ENCODE results near the gene FAM184A. TPM values are rescaled to one million over a fixed set of nuclear protein-coding genes. Genes with fewer than 3 reads are reported as not detected.

The FAM184A gene
- total and polyA plus RNA-seq, 2 of the 13 experiments (the other 11 are each of a cell fraction or from before 2014, with no cell fraction given) = 7.0 to 18.0 TPM

DNA sequence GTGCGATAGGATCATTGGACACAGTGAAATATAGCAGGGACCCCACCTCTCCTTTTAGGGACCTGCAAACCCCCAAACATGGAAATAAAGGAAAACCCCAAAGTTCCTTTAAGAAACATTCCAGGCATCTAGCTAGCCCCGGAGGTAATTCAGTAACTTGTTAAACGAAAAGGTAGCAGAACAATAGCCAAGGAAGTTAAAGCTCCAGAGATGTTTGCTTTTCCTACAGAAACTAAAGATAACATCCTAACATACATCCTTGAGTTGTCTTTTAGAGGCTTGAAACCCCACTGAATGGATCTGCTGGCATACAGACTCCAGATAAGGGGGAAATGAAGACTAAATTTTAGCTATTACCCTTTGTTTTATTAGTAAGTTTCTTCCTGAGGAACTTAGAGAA is 51.0 kb downstream of the FAM184A start:
- Histone ChIP-seq H3K4me1 (ENCODE audit: insufficient read depth, low read length) (no peaks in the 10 kb centered on the region), H3K9ac (ENCODE audit: insufficient read depth, low read depth, low read length) (no peak overlapping the region), H3K27me3 (ENCODE audit: control insufficient read depth in 1 of 2, insufficient read depth in 2 of 2, low read length in 2 of 2) (no peaks in the 10 kb centered on the region), H3K4me2 (ENCODE audit: low read depth, low read length) (no peak overlapping the region), H3K79me2 (ENCODE audit: insufficient read depth, low read length) (no peaks in the 10 kb centered on the region), H3K36me3 (replicated peaks in 1 of 2; ENCODE audit: control insufficient read depth in 1 of 2, insufficient read depth in 2 of 2, low read length in 2 of 2) (no peaks in the 10 kb centered on the region), H3K9me3 (ENCODE audit: low read length) (no peaks in the 10 kb centered on the region), H3K4me3 (replicated peaks in 1 of 3; ENCODE audit: insufficient read depth in 1 of 3, low read depth in 2 of 3, low read length in 3 of 3) (no peak overlapping the region), H2AFZ (ENCODE audit: low read length) (no peak overlapping the region), H3K27ac (ENCODE audit: extremely low read length, insufficient read depth, low read length) (no peak overlapping the region), H4K20me1 (ENCODE audit: insufficient read depth, low read length) (no peaks in the 10 kb centered on the region)
- intact Hi-C loops (cut with micrococcal nuclease; ENCODE audit: unreplicated experiment) (no loop called here), in situ Hi-C loops (cut with HindIII; ENCODE audit: extremely low pct_ligation_motif_present, low pct_unique_long_range_greater_than_20kb) (no loop called here)
- ChIA-PET CTCF (ENCODE audit: low intra/inter-chr PET ratio, low total read pairs) (no interaction called here), POLR2A (no interaction called here)
- DNase-seq (ENCODE audit: low spot score) (no peak), ATAC-seq (no peak), FAIRE-seq (no peak)
- BruUV-seq (replicated peaks) = no TSS peak
- 88% methylated on average over 3 of the region's 3 CpGs for WGBS (ENCODE audit: low lambda C conversion rate)
- no peak for TF ChIP-seq ZNF530 (CRISPR knock-in tag; IDR thresholded peaks at IDR 0.05; ENCODE audit: low read depth)
- TF ChIP-seq, protein P1, sequence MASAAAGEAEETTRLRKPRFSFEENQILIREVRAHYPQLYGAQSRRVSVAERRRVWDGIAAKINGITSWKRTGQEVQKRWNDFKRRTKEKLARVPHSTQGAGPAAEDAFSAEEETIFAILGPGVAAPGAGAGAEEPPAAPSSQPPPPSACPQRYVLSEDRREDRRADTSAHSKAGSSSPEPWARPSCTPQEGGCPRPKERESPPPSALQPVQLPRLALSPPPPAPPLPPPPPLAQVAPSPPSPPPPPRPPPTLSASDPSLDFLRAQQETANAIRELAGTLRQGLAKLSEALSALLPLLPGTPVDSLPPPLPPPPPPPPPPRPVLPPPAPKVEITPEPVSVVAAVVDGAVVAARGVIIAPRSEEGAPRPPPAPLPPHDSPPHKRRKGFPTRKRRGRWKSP (CRISPR knock-in tag; IDR thresholded peaks at IDR 0.05) = no peak
- TF ChIP-seq, protein P2, sequence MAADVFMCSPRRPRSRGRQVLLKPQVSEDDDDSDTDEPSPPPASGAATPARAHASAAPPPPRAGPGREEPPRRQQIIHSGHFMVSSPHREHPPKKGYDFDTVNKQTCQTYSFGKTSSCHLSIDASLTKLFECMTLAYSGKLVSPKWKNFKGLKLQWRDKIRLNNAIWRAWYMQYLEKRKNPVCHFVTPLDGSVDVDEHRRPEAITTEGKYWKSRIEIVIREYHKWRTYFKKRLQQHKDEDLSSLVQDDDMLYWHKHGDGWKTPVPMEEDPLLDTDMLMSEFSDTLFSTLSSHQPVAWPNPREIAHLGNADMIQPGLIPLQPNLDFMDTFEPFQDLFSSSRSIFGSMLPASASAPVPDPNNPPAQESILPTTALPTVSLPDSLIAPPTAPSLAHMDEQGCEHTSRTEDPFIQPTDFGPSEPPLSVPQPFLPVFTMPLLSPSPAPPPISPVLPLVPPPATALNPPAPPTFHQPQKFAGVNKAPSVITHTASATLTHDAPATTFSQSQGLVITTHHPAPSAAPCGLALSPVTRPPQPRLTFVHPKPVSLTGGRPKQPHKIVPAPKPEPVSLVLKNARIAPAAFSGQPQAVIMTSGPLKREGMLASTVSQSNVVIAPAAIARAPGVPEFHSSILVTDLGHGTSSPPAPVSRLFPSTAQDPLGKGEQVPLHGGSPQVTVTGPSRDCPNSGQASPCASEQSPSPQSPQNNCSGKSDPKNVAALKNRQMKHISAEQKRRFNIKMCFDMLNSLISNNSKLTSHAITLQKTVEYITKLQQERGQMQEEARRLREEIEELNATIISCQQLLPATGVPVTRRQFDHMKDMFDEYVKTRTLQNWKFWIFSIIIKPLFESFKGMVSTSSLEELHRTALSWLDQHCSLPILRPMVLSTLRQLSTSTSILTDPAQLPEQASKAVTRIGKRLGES (CRISPR knock-in tag; IDR thresholded peaks at IDR 0.05; ENCODE audit: borderline replicate concordance) = no peak
- TF ChIP-seq ZNF235 (CRISPR knock-in tag; IDR thresholded peaks at IDR 0.05; ENCODE audit: borderline replicate concordance) = no peak
- no peak for TF ChIP-seq STAT5B (CRISPR knock-in tag; IDR thresholded peaks at IDR 0.05)
- no peak for TF ChIP-seq MEIS1 (CRISPR knock-in tag; IDR thresholded peaks at IDR 0.05; ENCODE audit: borderline replicate concordance)
- no peak for TF ChIP-seq ZZZ3 (CRISPR knock-in tag; IDR thresholded peaks at IDR 0.05; ENCODE audit: borderline replicate concordance)
- TF ChIP-seq, protein P3, sequence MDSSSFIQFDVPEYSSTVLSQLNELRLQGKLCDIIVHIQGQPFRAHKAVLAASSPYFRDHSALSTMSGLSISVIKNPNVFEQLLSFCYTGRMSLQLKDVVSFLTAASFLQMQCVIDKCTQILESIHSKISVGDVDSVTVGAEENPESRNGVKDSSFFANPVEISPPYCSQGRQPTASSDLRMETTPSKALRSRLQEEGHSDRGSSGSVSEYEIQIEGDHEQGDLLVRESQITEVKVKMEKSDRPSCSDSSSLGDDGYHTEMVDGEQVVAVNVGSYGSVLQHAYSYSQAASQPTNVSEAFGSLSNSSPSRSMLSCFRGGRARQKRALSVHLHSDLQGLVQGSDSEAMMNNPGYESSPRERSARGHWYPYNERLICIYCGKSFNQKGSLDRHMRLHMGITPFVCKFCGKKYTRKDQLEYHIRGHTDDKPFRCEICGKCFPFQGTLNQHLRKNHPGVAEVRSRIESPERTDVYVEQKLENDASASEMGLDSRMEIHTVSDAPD (CRISPR knock-in tag; IDR thresholded peaks at IDR 0.05) = no peak
- TF ChIP-seq CC2D1A (CRISPR knock-in tag; IDR thresholded peaks at IDR 0.05) = no peak
- no peak for TF ChIP-seq RFX3 (CRISPR knock-in tag; IDR thresholded peaks at IDR 0.05)
- no peak for TF ChIP-seq ZNF143 (CRISPR knock-in tag; IDR thresholded peaks at IDR 0.05)
- TF ChIP-seq, protein P4, sequence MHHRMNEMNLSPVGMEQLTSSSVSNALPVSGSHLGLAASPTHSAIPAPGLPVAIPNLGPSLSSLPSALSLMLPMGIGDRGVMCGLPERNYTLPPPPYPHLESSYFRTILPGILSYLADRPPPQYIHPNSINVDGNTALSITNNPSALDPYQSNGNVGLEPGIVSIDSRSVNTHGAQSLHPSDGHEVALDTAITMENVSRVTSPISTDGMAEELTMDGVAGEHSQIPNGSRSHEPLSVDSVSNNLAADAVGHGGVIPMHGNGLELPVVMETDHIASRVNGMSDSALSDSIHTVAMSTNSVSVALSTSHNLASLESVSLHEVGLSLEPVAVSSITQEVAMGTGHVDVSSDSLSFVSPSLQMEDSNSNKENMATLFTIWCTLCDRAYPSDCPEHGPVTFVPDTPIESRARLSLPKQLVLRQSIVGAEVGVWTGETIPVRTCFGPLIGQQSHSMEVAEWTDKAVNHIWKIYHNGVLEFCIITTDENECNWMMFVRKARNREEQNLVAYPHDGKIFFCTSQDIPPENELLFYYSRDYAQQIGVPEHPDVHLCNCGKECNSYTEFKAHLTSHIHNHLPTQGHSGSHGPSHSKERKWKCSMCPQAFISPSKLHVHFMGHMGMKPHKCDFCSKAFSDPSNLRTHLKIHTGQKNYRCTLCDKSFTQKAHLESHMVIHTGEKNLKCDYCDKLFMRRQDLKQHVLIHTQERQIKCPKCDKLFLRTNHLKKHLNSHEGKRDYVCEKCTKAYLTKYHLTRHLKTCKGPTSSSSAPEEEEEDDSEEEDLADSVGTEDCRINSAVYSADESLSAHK (CRISPR knock-in tag; IDR thresholded peaks at IDR 0.05; ENCODE audit: borderline replicate concordance) = no peak
- TF ChIP-seq, protein P5, sequence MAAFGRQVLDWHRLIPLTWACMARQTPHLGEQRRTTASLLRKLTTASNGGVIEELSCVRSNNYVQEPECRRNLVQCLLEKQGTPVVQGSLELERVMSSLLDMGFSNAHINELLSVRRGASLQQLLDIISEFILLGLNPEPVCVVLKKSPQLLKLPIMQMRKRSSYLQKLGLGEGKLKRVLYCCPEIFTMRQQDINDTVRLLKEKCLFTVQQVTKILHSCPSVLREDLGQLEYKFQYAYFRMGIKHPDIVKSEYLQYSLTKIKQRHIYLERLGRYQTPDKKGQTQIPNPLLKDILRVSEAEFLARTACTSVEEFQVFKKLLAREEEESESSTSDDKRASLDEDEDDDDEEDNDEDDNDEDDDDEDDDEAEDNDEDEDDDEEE (CRISPR knock-in tag; IDR thresholded peaks at IDR 0.05) = no peak
- TF ChIP-seq, protein P6, sequence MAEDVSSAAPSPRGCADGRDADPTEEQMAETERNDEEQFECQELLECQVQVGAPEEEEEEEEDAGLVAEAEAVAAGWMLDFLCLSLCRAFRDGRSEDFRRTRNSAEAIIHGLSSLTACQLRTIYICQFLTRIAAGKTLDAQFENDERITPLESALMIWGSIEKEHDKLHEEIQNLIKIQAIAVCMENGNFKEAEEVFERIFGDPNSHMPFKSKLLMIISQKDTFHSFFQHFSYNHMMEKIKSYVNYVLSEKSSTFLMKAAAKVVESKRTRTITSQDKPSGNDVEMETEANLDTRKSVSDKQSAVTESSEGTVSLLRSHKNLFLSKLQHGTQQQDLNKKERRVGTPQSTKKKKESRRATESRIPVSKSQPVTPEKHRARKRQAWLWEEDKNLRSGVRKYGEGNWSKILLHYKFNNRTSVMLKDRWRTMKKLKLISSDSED (CRISPR knock-in tag; IDR thresholded peaks at IDR 0.05) = no peak
- no peak for TF ChIP-seq ZC3H4 (CRISPR knock-in tag; IDR thresholded peaks at IDR 0.05; ENCODE audit: borderline replicate concordance)
